Body of pancreas (tissue), 4 donors: ENCODE data around the gene NF1. TPM values are rescaled to one million over a fixed set of nuclear protein-coding genes. Genes with fewer than 3 reads are reported as not detected.
A peak's percentile ranks its signal among the peaks of the same experiment; 100 is the strongest.

ENCODE experiments used
- ATAC-seq: fragments of 150-250 bp; one replicate; pipeline ENCODE4 v1.9.1; 2016
- DNase-seq, 4 donors: peaks; one replicate each; pipeline ENCODE4 v3.0.0-alpha.2; 2019
- H3K27ac ChIP-seq, 4 donors: fragments of 200-600 bp; sonication (generic); 1 replicate in 3 of 4; 2 replicates in 1 of 4; pipeline versions ENCODE4 v1.5.1 to v1.6.1; 2016 to 2019; ENCODE audit warnings: mild to moderate bottlenecking in 1 of 4, mixed read lengths in 1 of 4, moderate library complexity in 1 of 4
- H3K27me3 ChIP-seq, 2 donors: fragments of 200-600 bp; sonication (generic); one replicate each; pipeline ENCODE4 v1.6.0; 2016; ENCODE audit warnings: mild to moderate bottlenecking in 1 of 2
- H3K36me3 ChIP-seq, 2 donors: fragments of 200-600 bp; sonication (generic); replicated peaks in 1 of 2; 2 replicates each; pipeline ENCODE4 v1.5.1; 2016; ENCODE audit warnings: low read depth in 2 of 2; ENCODE audit not compliant: insufficient read depth in 1 of 2
- H3K4me1 ChIP-seq: fragments of 200-600 bp; sonication (generic); one replicate; pipeline ENCODE4 v1.6.0; 2016
- H3K4me3 ChIP-seq, 2 donors: fragments of 200-600 bp; sonication (generic); 1 replicate in 1 of 2; 2 replicates in 1 of 2; pipeline ENCODE4 v1.5.1; 2016 to 2019
- H3K9me3 ChIP-seq, 3 donors: fragments of 200-600 bp; sonication (generic); 1 replicate in 2 of 3; 2 replicates in 1 of 3; pipeline ENCODE4 v1.5.1; 2016
- CTCF ChIP-seq, 7 experiments: fragments of 450-650 bp in 4 of 7; fragments of 200-600 bp in 3 of 7; sonication (generic) in 3 of 7; IDR thresholded peaks; one replicate each; pipeline ENCODE4 v1.5.1; 2016 to 2019; ENCODE audit warnings: antibody characterized with exemption in 7 of 7
- POLR2A ChIP-seq, 3 donors: fragments of 450-650 bp; IDR thresholded peaks; one replicate each; pipeline ENCODE4 v1.6.1; 2016; ENCODE audit warnings: antibody characterized with exemption in 3 of 3, mild to moderate bottlenecking in 2 of 3
- WGBS, 2 donors: methylation state at CpG; one replicate each; pipeline ENCODE4 v1.1.5; 2017; 5-methylcytosine and 5-hydroxymethylcytosine counted together
- intact Hi-C: fragments of 100-400 bp; cut with DNase I; formaldehyde crosslinking; loops from one replicate; pipeline ENCODE4 v1.15.1; 2023
- total RNA-seq, 2 donors: library from RNA; depleted of rRNA; stranded (reverse); fragments of >200 nt; gene quantifications; one replicate each; pipeline ENCODE4 v1.1.0, GENCODE V29; 2016

The NF1 gene
- total RNA-seq, 2 donors from 2014 or later: 54.7 to 57.1 TPM

GRCh38 chr17:31318851-31319661 is 224.3 kb downstream of the NF1 start:
- Histone ChIP-seq H3K9me3 (no peaks in the 10 kb centered on the region), H3K36me3 (no peaks in the 10 kb centered on the region), H3K27ac (peak overlapping the region in 1 of 4 donors; percentile 59), H3K4me1 (peaks cover 4% of the 10 kb centered on the region), H3K4me3 (no peak overlapping the region), H3K27me3 (no peaks in the 10 kb centered on the region)
- DNase-seq (no peak), ATAC-seq (no peak)
- no peak for TF ChIP-seq POLR2A (IDR thresholded peaks at IDR 0.05)
- TF ChIP-seq CTCF (IDR thresholded peaks at IDR 0.05): no peak
- WGBS, 2 donors: 70 to 87% methylated on average over 5 of the region's 5 CpGs
- intact Hi-C loops: no loop called here

GRCh38 chr17:31320241-31320640 is 225.5 kb downstream of the NF1 start:
- no peaks in the 10 kb centered on the region for H3K9me3 ChIP-seq
- TF ChIP-seq CTCF (IDR thresholded peaks at IDR 0.05) (no peak), POLR2A (IDR thresholded peaks at IDR 0.05) (no peak)
- no peak overlapping the region for H3K27ac ChIP-seq
- H3K27me3 ChIP-seq: no peaks in the 10 kb centered on the region
- no peak for ATAC-seq
- no peak for DNase-seq
- WGBS, 2 donors: 84 to 90% methylated on average over 2 of the region's 2 CpGs
- peaks cover 4% of the 10 kb centered on the region for H3K4me1 ChIP-seq
- intact Hi-C loops: no loop called here
- H3K4me3 ChIP-seq: no peak overlapping the region
- H3K36me3 ChIP-seq: no peaks in the 10 kb centered on the region

- Histone ChIP-seq H3K4me1 (peaks cover 4% of the 10 kb centered on the region), H3K36me3 (no peaks in the 10 kb centered on the region), H3K27me3 (no peaks in the 10 kb centered on the region), H3K4me3 (no peak overlapping the region), H3K9me3 (no peaks in the 10 kb centered on the region), H3K27ac (peak overlapping the region in 1 of 4 donors; percentile 30)
- DNase-seq: no peak
- ATAC-seq: no peak
- intact Hi-C loops: no loop called here
- no peak for TF ChIP-seq POLR2A (IDR thresholded peaks at IDR 0.05)
- no peak for TF ChIP-seq CTCF (IDR thresholded peaks at IDR 0.05)
- 60 to 72% methylated on average over 1 of the region's 1 CpG for WGBS, 2 donors
These were observed 226.0 kb downstream of the NF1 start for GRCh38 chr17:31320791-31321190.

- Histone ChIP-seq H3K36me3 (no peaks in the 10 kb centered on the region), H3K27ac (peak within 1 kb of the TSS in 1 of 4 donors; percentile 30), H3K27me3 (no peaks in the 10 kb centered on the region), H3K4me3 (no peak within 1 kb of the TSS), H3K4me1 (peaks cover 4% of the 10 kb centered on the region), H3K9me3 (no peaks in the 10 kb centered on the region)
- intact Hi-C loops: no loop called here
- 68 to 77% methylated on average over 3 of the region's 3 CpGs for WGBS, 2 donors
- ATAC-seq (no peak), DNase-seq (peak in 1 of 4 donors; percentile 44)
- TF ChIP-seq CTCF (IDR thresholded peaks at IDR 0.05): no peak
- peak in 1 of 3 donors; percentile 54 for TF ChIP-seq POLR2A (IDR thresholded peaks at IDR 0.05)
These were observed 226.7 kb downstream of the NF1 start, which contains the start of gene EVI2A for GRCh38 chr17:31321481-31321880. Gene EVI2A (minus strand): TSS chr17:31321622. CDS start chr17:31319013, 2,609 bp downstream.

- peaks cover 4% of the 10 kb centered on the region for H3K4me1 ChIP-seq
- DNase-seq (no peak), ATAC-seq (no peak)
- H3K27me3 ChIP-seq: no peaks in the 10 kb centered on the region
- H3K36me3 ChIP-seq: no peaks in the 10 kb centered on the region
- 93 to 94% methylated on average over 4 of the region's 4 CpGs for WGBS, 2 donors
- H3K4me3 ChIP-seq: no peak overlapping the region
- intact Hi-C loops: no loop called here
- H3K27ac ChIP-seq: no peak overlapping the region
- TF ChIP-seq POLR2A (IDR thresholded peaks at IDR 0.05): no peak
- TF ChIP-seq CTCF (IDR thresholded peaks at IDR 0.05): no peak
- H3K9me3 ChIP-seq: no peaks in the 10 kb centered on the region
These were observed 227.2 kb downstream of the NF1 start for GRCh38 chr17:31321966-31322365.
